ENCODE measurements around the gene SHISAL1.

SHISAL1 gene

GRCh38 chr22:44328326-44328725 lies 15.6 kb upstream of the SHISAL1 start:
- TF ChIP-seq GATA2 (IDR thresholded peaks at IDR 0.05; ENCODE audit: low read depth, low read length) (no peak), GATA3 (IDR thresholded peaks at IDR 0.05; ENCODE audit: low read depth, low read length) (no peak)

- no peak for TF ChIP-seq GATA2 (IDR thresholded peaks at IDR 0.05; ENCODE audit: low read depth, low read length)
- no peak for TF ChIP-seq GATA3 (IDR thresholded peaks at IDR 0.05; ENCODE audit: low read depth, low read length)
Observed at GRCh38 chr22:44326491-44326885, 13.7 kb upstream of the SHISAL1 start.

- TF ChIP-seq GATA3 (IDR thresholded peaks at IDR 0.05; ENCODE audit: low read depth, low read length) (no peak), GATA2 (IDR thresholded peaks at IDR 0.05; ENCODE audit: low read depth, low read length) (0 out of 2 replicates have a peak, but pooled peaks have one; percentile 9)
Observed at GRCh38 chr22:44325718-44326490, 13.2 kb upstream of the SHISAL1 start.

- no peak for TF ChIP-seq GATA2 (IDR thresholded peaks at IDR 0.05; ENCODE audit: low read depth, low read length)
- no peak for TF ChIP-seq GATA3 (IDR thresholded peaks at IDR 0.05; ENCODE audit: low read depth, low read length)
Observed at GRCh38 chr22:44319685-44320084, 6.9 kb upstream of the SHISAL1 start.

GRCh38 chr22:44318751-44319150 lies 6.0 kb upstream of the SHISAL1 start:
- TF ChIP-seq GATA3 (IDR thresholded peaks at IDR 0.05; ENCODE audit: low read depth, low read length) (no peak), GATA2 (IDR thresholded peaks at IDR 0.05; ENCODE audit: low read depth, low read length) (no peak)

- TF ChIP-seq GATA3 (IDR thresholded peaks at IDR 0.05; ENCODE audit: low read depth, low read length) (no peak), GATA2 (IDR thresholded peaks at IDR 0.05; ENCODE audit: low read depth, low read length) (no peak)
Observed at GRCh38 chr22:44317886-44318637, 5.3 kb upstream of the SHISAL1 start.

- TF ChIP-seq GATA2 (IDR thresholded peaks at IDR 0.05; ENCODE audit: low read depth, low read length), result no peak
- no peak for TF ChIP-seq GATA3 (IDR thresholded peaks at IDR 0.05; ENCODE audit: low read depth, low read length)
Observed at GRCh38 chr22:44317123-44317444, 4.3 kb upstream of the SHISAL1 start.

GRCh38 chr22:44316393-44317122 lies 3.8 kb upstream of the SHISAL1 start:
- TF ChIP-seq GATA2 (IDR thresholded peaks at IDR 0.05; ENCODE audit: low read depth, low read length) (no peak), GATA3 (IDR thresholded peaks at IDR 0.05; ENCODE audit: low read depth, low read length) (no peak)

- TF ChIP-seq GATA3 (IDR thresholded peaks at IDR 0.05; ENCODE audit: low read depth, low read length), result no peak
- TF ChIP-seq GATA2 (IDR thresholded peaks at IDR 0.05; ENCODE audit: low read depth, low read length), result no peak
Observed at GRCh38 chr22:44314425-44315067, 1.8 kb upstream of the SHISAL1 start.

- TF ChIP-seq GATA2 (IDR thresholded peaks at IDR 0.05; ENCODE audit: low read depth, low read length) (no peak), GATA3 (IDR thresholded peaks at IDR 0.05; ENCODE audit: low read depth, low read length) (no peak)
Observed at GRCh38 chr22:44313385-44314006, 745 bp upstream of the SHISAL1 start.

- TF ChIP-seq GATA2 (IDR thresholded peaks at IDR 0.05; ENCODE audit: low read depth, low read length), result no peak
- no peak for TF ChIP-seq GATA3 (IDR thresholded peaks at IDR 0.05; ENCODE audit: low read depth, low read length)
Observed at GRCh38 chr22:44311855-44312170, 938 bp downstream of the SHISAL1 start.

GRCh38 chr22:44311104-44311854 lies 1.5 kb downstream of the SHISAL1 start:
- TF ChIP-seq GATA3 (IDR thresholded peaks at IDR 0.05; ENCODE audit: low read depth, low read length) (no peak), GATA2 (IDR thresholded peaks at IDR 0.05; ENCODE audit: low read depth, low read length) (no peak)

- TF ChIP-seq GATA3 (IDR thresholded peaks at IDR 0.05; ENCODE audit: low read depth, low read length) (no peak), GATA2 (IDR thresholded peaks at IDR 0.05; ENCODE audit: low read depth, low read length) (no peak)
Observed at GRCh38 chr22:44309647-44310046, 3.1 kb downstream of the SHISAL1 start.

Measured in SH-SY5Y (cell line).